Epithelial cell of esophagus (primary cell): ENCODE data around the gene MRPL16.

Experiments
- DNase-seq: peaks from one replicate; pipeline ENCODE4 v3.0.0; 2010; ENCODE audit warnings: low read depth
- H3K4me3 ChIP-seq: 2 replicates; pipeline ENCODE4 v1.5.1; 2011; ENCODE audit warnings: mild to moderate bottlenecking, low read length, control low read depth
- TF ChIP-seq, protein P1 (sequence below): IDR thresholded peaks from 2 replicates; pipeline ENCODE4 v1.5.1; 2011; ENCODE audit warnings: low read depth, mild to moderate bottlenecking, low read length, control low read depth, inconsistent platforms; ENCODE audit not compliant: insufficient read depth; ENCODE audit errors: missing control alignments

The MRPL16 gene

DNA sequence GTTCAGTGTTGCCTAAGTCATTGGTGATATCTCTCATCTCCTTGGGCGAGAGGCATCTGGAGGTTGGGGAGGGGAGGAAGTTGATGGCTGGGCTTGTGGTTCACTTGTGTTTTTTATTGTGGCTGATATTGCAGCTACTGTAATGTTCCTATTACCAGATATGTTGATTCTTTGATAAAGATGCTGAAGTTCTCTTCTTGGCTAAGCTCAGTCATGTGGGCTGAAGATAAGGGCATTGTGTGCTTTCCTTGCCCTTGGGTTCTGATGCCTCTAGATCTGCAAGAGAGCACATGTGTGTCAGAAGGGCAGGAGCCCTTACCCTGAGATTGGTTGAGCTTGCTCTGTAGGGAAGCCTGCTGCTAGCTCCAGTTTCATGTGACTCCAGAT, 43.4 kb downstream of the MRPL16 start:
- H3K4me3 ChIP-seq, result no peak overlapping the region
- TF ChIP-seq, protein P1, sequence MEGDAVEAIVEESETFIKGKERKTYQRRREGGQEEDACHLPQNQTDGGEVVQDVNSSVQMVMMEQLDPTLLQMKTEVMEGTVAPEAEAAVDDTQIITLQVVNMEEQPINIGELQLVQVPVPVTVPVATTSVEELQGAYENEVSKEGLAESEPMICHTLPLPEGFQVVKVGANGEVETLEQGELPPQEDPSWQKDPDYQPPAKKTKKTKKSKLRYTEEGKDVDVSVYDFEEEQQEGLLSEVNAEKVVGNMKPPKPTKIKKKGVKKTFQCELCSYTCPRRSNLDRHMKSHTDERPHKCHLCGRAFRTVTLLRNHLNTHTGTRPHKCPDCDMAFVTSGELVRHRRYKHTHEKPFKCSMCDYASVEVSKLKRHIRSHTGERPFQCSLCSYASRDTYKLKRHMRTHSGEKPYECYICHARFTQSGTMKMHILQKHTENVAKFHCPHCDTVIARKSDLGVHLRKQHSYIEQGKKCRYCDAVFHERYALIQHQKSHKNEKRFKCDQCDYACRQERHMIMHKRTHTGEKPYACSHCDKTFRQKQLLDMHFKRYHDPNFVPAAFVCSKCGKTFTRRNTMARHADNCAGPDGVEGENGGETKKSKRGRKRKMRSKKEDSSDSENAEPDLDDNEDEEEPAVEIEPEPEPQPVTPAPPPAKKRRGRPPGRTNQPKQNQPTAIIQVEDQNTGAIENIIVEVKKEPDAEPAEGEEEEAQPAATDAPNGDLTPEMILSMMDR, result no peak
- DNase-seq, result no peak

DNA sequence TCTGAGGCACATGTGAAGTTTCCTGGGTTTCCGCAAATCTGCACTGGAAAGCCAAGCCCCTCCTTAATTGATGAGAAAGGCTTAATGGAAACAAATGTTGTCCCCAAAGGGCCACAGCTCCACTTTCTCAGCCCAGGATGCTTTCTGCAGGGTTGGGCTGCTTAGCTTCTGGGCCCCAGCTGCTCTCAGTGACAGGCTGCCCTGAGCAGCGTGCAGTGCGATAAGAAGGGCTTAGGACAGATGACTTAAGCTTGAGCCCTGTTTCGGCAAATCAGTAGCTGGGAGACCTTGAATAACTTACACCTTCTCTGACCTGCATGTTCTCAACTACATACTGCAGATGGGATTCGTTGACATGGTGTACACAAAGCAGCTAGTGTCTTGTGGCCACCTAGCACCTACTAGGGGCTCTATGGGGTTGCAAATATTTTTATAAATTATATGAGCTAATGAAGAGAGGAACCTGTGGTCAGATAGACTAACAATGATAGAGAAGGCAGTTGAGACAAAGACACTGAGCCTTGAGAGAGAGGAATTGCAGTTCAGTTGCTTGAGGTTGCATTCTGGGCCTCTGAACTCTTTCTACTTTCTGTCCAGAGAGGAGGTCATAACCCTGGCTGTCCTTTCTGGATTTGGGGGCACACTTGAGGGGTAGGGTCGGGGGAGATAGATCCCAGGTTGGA, 43.9 kb downstream of the MRPL16 start:
- H3K4me3 ChIP-seq, result no peak overlapping the region
- TF ChIP-seq, protein P1, result no peak
- DNase-seq, result no peak

DNA sequence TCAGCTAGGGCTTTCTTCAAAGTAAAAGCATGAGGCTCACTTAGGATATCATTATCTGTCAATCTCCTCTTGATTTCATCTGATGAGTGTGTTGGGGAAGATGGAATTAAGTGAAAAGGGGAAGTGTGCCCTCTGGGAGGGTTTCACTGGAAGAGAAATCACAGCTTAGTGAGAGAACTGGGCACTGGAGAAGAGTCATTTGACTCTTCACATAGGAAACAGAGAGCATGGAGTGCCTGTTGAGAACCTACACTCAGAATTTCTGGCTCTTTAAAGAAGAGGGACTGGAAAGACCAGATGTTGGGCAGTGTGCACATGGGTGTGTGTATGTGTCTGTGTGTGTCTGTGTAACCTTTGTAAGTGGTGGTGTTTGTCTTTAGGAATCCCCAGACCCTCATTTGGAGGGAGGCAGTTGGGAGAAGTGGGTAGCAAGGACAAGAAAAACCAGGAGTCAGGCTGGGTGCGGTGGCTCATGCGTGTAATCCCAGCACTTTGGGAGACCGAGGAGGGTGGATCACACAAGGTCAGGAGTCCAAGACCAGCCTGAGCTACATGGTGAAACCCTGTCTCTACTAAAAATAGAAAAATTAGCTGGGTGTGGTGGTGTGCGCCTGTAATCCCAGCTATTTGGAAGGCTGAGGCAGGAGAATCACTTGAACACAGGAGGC, 45.4 kb downstream of the MRPL16 start:
- no peak overlapping the region for H3K4me3 ChIP-seq
- no peak for DNase-seq
- TF ChIP-seq, protein P1, result no peak

DNA sequence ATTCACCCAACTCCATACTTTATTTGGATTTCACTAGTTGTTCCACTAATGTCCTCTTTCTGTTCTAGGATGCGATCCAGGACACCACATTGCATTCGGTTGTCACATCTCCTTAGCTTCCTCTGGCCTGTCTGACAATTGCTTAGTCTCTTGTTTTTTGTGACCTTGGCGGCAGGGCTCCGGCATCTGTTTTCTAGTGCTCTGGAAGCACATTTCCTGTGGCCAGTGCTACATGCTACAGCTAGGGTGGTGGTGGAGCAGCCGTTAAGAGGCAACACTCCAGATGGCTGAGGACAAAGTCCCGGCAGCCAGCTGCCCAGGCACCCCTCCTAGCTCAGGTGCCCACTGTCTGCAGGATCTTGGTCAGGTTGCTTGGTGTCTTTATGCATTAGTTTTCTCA, 48.6 kb downstream of the MRPL16 start:
- TF ChIP-seq, protein P1, result no peak
- H3K4me3 ChIP-seq, result no peak overlapping the region
- no peak for DNase-seq

DNA sequence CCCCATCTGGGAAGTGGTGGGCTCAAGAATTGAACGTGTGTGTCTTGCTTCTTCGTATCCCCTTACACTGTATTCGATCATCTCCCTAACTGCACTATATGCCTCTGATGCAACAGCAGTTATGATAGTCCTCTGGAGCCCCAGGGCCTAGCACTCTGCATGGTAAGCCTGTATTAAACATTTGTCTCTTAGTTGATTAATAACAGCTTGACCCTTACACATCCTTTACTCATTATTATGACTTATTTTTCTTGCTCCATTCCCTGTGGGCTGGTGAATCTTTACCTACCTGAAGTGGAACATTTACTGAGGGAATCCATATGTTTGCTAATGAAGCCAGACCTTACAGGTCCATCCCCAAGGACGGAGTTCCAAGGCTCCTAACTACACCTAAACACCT, 49.8 kb downstream of the MRPL16 start:
- TF ChIP-seq, protein P1, result no peak
- no peak for DNase-seq
- no peak overlapping the region for H3K4me3 ChIP-seq

DNA sequence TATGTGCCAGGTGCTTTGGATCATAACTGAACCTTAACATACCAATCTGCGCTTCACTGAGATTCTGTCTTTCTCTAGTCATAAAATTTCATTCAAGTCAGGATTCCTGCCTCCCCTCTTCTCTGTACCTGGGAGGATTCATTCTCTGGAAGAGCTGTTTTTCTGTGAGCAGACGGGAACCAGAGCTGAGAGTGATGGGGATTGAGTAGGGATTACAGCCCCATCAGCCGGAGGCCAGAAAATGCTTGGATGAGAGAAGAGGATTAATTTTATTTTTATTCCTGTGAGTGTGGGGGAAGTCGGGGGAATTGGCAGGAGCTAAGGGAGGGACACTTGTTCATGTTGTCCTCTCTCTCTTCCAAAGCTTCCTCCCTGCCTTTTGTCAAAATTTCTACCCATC, 50.7 kb downstream of the MRPL16 start:
- TF ChIP-seq, protein P1, result no peak
- H3K4me3 ChIP-seq, result no peak overlapping the region
- no peak for DNase-seq

DNA sequence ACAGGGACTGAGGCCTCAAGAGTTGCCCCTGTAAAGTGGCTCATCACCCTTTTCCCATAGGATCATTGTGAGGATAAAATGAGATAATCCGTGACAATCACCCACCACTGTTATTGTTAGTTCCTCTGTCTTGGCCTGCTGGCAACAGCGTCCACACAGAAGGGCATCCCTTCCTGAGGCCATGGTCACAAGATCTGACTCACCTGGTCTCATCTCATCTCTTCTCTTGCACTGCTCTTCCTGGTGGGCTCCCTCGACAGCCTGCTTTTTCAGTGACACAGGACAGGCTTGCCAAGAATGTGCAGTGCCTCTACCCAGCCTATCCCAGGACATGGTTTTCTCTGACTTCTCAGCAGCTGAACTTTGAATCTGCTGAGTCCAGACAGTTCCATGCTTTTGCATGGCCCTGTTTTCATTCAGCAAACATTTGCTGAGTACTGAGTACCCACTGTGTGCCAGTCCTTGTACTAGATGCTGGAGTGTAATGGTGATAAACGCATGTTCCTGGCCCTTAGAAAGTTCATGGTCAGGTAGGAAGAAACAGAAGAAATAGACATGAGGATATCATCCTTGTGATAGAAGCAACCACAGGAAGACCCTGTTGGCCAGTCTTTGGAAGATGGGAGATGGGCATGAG, 52.1 kb downstream of the MRPL16 start:
- TF ChIP-seq, protein P1, result no peak
- DNase-seq, result no peak
- H3K4me3 ChIP-seq, result no peak overlapping the region
